Naive thymus-derived CD8-positive, alpha-beta T cell (primary cell): ENCODE data around the gene ASB8. TPM values are rescaled to one million over a fixed set of nuclear protein-coding genes. Genes with fewer than 3 reads are reported as not detected.

Source experiments
- ATAC-seq, 2 donors: fragments of 150-1000 bp; cut with Tn5 transposase in 1 of 2; sonication (Bioruptor Pico), chemical (Tn5 transposase) in 1 of 2; 1 replicate in 1 of 2; 2 replicates in 1 of 2; pipeline ENCODE4 v1.10.0; 2021; ENCODE audit warnings: mild to moderate bottlenecking in 2 of 2, moderate library complexity in 2 of 2
- POLR2A ChIA-PET: fragments of 350-600 bp; sonication (Branson Sonifier 250); formaldehyde crosslinking; loops from one replicate; lab custom pipeline; 2021; ENCODE audit warnings: antibody characterized with exemption; lab: Charles Lee
- DNase-seq, 10 donors: peaks; one replicate each; pipeline versions ENCODE4 v3.0.0 to v3.0.0-alpha.2; 2020 to 2022
- H3K27ac Mint-ChIP-seq, 10 donors: one replicate each; pipeline ENCODE4 v1.8.0; 2020 to 2022; ENCODE audit warnings: mild to moderate bottlenecking in 10 of 10, mixed read lengths in 10 of 10, moderate library complexity in 4 of 10, inconsistent platforms in 1 of 10
- H3K27me3 Mint-ChIP-seq, 5 donors: one replicate each; pipeline ENCODE4 v1.8.0; 2021 to 2022; ENCODE audit warnings: mixed read lengths in 5 of 5
- H3K36me3 Mint-ChIP-seq, 3 donors: one replicate each; pipeline ENCODE4 v1.8.0; 2020 to 2022; ENCODE audit warnings: mixed read lengths in 3 of 3, mild to moderate bottlenecking in 2 of 3, inconsistent platforms in 1 of 3
- H3K4me1 Mint-ChIP-seq, 4 donors: one replicate each; pipeline ENCODE4 v1.8.0; 2021 to 2022; ENCODE audit warnings: mixed read lengths in 4 of 4
- H3K4me3 Mint-ChIP-seq, 10 donors: one replicate each; pipeline ENCODE4 v1.8.0; 2020 to 2022; ENCODE audit warnings: mild to moderate bottlenecking in 10 of 10, mixed read lengths in 10 of 10, moderate library complexity in 6 of 10, inconsistent platforms in 1 of 10
- H3K9me3 Mint-ChIP-seq, 9 donors: one replicate each; pipeline ENCODE4 v1.8.0; 2020 to 2022; ENCODE audit warnings: mixed read lengths in 9 of 9, mild to moderate bottlenecking in 3 of 9, inconsistent platforms in 1 of 9, moderate library complexity in 1 of 9
- polyA plus RNA-seq, 3 donors: library from polyadenylated mRNA; unstranded; fragments of 300-500 nt; fragmentation: Illumina TruSeq; gene quantifications; one replicate each; pipeline ENCODE4 v1.2.3, GENCODE V29; 2021
- total RNA-seq, 8 experiments: library from RNA in 2 of 8; stranded (reverse) in 2 of 8; gene quantifications; one replicate each; pipeline ENCODE4 v1.2.3 and lab custom pipeline; 2021 to 2026

ASB8 gene
- total and polyA plus RNA-seq, 5 experiments from 2014 or later = 61.2 to 81.0 (median 71.0) TPM

DNA sequence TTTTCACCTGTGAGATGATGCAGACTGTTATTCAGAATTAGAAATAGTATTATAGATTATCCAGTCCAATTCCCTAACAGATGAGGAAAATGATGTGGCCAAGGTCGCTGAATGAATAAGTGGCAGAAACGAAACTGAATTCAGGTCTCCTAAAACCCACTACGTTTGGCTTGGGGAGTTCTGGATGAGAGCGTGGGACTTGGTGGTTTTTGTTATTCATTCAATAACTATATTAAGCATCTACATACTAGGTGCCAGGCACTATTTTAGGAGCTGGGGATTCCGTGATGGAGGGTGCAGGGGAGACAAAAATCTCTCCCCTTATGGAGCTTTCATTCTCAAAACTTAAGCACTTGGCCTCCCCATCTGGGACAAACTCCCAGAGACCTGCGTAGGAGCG, 25.3 kb upstream of the ASB8 start:
- Mint-ChIP-seq H3K9me3 (no peaks in the 10 kb centered on the region), H3K4me1 (peaks cover 8 to 23% (median 19%) of the 10 kb centered on the region in 4 donors), H3K27ac (peak overlapping the region; percentile 72 to 98 (median 92)), H3K4me3 (peak overlapping the region; percentile 88 to 98 (median 96)), H3K36me3 (no peaks in the 10 kb centered on the region), H3K27me3 (peaks cover 16 to 59% (median 36%) of the 10 kb centered on the region in 5 donors)
- ATAC-seq (no peak), DNase-seq (peak in 1 of 10 donors; percentile 9)
- POLR2A ChIA-PET = interaction anchor here (0.8 to 2.5 kb wide), 6 partner anchors 13 to 406 kb away, joined by 3 to 35 read pairs (median 3); partner anchors contain the start of genes ASB8 and SENP1

DNA sequence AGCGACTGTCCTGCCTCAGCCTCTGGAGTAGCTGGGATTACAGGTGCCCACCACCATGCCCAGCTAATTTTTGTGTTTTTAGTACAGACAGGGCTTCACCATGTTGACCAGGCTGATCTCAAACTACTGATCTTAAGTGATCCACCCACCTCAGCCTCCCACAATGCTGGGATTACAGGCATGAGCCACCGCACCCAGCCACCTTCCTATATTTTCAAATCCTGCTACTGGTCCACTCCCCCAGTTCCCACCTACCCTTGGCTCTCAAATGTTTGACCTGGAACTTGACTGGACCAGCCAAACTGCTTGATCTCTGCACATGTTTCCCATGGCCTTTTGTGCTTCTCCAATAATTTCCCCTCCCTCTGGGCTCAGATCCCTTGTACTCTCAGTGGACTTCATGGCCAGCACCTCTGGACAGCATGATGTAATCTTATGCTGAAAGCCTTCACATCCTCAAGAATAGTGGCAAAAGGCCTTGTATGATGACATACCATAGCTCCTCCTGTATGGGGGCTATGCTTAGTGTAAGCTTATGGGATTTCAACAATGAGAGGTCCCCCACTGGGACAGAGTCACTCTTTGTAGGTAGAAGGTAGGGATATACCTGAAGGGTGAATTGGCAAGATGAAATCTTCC, 23.7 kb upstream of the ASB8 start:
- DNase-seq (no peak), ATAC-seq (no peak)
- POLR2A ChIA-PET = interaction anchor here (0.6 kb wide), 1 partner anchor 15 kb away, joined by 3 read pairs; no protein-coding TSS in a partner anchor
- H3K36me3 Mint-ChIP-seq = no peaks in the 10 kb centered on the region
- peaks cover 21 to 65% (median 37%) of the 10 kb centered on the region in 5 donors for H3K27me3 Mint-ChIP-seq
- H3K9me3 Mint-ChIP-seq = no peaks in the 10 kb centered on the region
- peak overlapping the region in 2 of 10 donors; percentile 24 to 31 for H3K27ac Mint-ChIP-seq
- no peak overlapping the region for H3K4me3 Mint-ChIP-seq
- peaks cover 8 to 25% (median 21%) of the 10 kb centered on the region in 4 donors for H3K4me1 Mint-ChIP-seq

- ATAC-seq (no peak), DNase-seq (no peak)
- Mint-ChIP-seq H3K27me3 (peaks cover 18 to 59% (median 32%) of the 10 kb centered on the region in 5 donors), H3K36me3 (no peaks in the 10 kb centered on the region), H3K27ac (no peak overlapping the region), H3K9me3 (no peaks in the 10 kb centered on the region), H3K4me1 (peaks cover 10 to 31% (median 24%) of the 10 kb centered on the region in 4 donors), H3K4me3 (no peak overlapping the region)
- POLR2A ChIA-PET = interaction anchor here (0.6 to 0.7 kb wide), 2 partner anchors 75 to 1939 kb away, joined by 3 to 4 read pairs; no protein-coding TSS in a partner anchor
Observed at GRCh38 chr12:48180424-48180823, 23.1 kb upstream of the ASB8 start.

DNA sequence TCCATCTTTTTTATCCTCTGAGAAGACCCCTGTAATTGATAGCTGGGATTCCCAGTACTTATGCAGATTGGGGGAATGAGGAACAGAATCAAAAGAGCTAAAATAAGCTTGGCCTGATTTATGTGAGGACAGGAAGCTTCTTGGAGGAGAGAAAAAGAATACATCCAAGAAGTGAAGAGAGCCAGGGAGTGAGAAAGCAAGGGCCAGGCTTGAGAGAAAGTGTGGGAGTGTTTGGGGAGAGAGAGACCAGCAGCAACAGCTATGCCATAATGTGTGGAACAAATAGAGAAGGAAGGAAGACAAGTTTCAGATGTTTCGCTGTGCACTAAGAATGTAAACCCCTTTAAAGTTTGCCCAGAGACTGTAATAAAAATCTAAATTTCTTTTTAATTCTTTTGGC, 22.2 kb upstream of the ASB8 start:
- no peak overlapping the region for H3K4me3 Mint-ChIP-seq
- H3K9me3 Mint-ChIP-seq = no peaks in the 10 kb centered on the region
- DNase-seq = no peak
- peaks cover 10 to 30% (median 19%) of the 10 kb centered on the region in 4 donors for H3K4me1 Mint-ChIP-seq
- no peak for ATAC-seq
- POLR2A ChIA-PET = no interaction called here
- H3K27me3 Mint-ChIP-seq = peaks cover 13 to 50% (median 24%) of the 10 kb centered on the region in 5 donors
- no peaks in the 10 kb centered on the region for H3K36me3 Mint-ChIP-seq
- H3K27ac Mint-ChIP-seq = no peak overlapping the region

DNA sequence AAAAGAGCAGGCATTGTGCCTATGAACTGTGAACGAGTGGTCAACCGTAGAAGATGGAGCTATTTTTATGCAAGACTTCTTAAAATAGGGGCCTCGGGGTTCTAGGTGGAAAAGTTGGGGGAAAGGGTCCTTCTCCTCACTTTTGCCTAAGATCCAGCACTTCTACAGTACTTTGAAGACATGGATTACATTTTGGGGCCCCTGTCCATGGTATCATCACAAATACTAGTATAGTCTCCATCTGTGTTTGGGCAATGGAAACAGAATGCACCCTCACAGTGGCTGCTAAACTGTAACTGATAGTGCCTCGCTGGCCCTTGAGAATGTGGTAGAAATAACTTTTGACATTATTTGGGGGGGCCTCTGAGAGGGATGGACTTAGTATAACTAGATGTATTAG, 20.7 kb upstream of the ASB8 start:
- peaks cover 7 to 20% (median 13%) of the 10 kb centered on the region in 4 donors for H3K4me1 Mint-ChIP-seq
- DNase-seq (no peak), ATAC-seq (no peak)
- H3K27ac Mint-ChIP-seq = no peak overlapping the region
- no peaks in the 10 kb centered on the region for H3K9me3 Mint-ChIP-seq
- peaks cover 14 to 43% (median 23%) of the 10 kb centered on the region in 5 donors for H3K27me3 Mint-ChIP-seq
- POLR2A ChIA-PET = no interaction called here
- H3K4me3 Mint-ChIP-seq = no peak overlapping the region
- H3K36me3 Mint-ChIP-seq = no peaks in the 10 kb centered on the region

DNA sequence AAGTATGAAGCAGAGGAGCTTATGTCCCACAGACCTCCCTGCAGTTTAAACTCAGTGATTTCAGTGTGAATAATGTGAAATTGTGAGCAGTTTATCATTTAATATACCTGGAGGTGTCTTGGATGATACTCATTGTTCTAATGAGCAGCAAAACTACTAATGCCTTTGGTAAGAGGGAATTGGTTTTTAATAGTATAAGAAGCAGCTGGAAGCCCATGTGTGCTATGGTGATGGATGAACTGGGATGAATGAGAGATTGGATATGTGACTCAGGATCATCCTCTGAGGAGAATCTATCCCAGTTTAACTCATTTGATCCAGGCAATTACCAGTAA, 19.1 kb upstream of the ASB8 start:
- Mint-ChIP-seq H3K36me3 (no peaks in the 10 kb centered on the region), H3K4me1 (peaks cover 2 to 11% (median 4%) of the 10 kb centered on the region in 4 donors), H3K4me3 (no peak overlapping the region), H3K27ac (no peak overlapping the region), H3K27me3 (peaks cover 13 to 43% (median 23%) of the 10 kb centered on the region in 5 donors), H3K9me3 (no peaks in the 10 kb centered on the region)
- DNase-seq (no peak), ATAC-seq (no peak)
- POLR2A ChIA-PET = no interaction called here

- Mint-ChIP-seq H3K4me3 (peak overlapping the region in 6 of 10 donors; percentile 24 to 62 (median 44)), H3K27me3 (peaks cover 10 to 37% (median 19%) of the 10 kb centered on the region in 5 donors), H3K4me1 (peaks cover 2 to 11% (median 4%) of the 10 kb centered on the region in 4 donors), H3K27ac (peak overlapping the region in 3 of 10 donors; percentile 13 to 64 (median 53)), H3K36me3 (no peaks in the 10 kb centered on the region), H3K9me3 (no peaks in the 10 kb centered on the region)
- no peak for DNase-seq
- POLR2A ChIA-PET = no interaction called here
- no peak for ATAC-seq
Observed at GRCh38 chr12:48175613-48176416, 18.5 kb upstream of the ASB8 start.

- H3K27me3 Mint-ChIP-seq = peaks cover 4 to 13% (median 9%) of the 10 kb centered on the region in 5 donors
- DNase-seq (no peak), ATAC-seq (no peak)
- H3K9me3 Mint-ChIP-seq = no peaks in the 10 kb centered on the region
- no peaks in the 10 kb centered on the region for H3K36me3 Mint-ChIP-seq
- H3K4me1 Mint-ChIP-seq = peaks cover 0 to 4% (median under 1%) of the 10 kb centered on the region in 4 donors
- no peak overlapping the region for H3K4me3 Mint-ChIP-seq
- no peak overlapping the region for H3K27ac Mint-ChIP-seq
- POLR2A ChIA-PET = no interaction called here
Observed at GRCh38 chr12:48169011-48169410, 11.7 kb upstream of the ASB8 start.

- ATAC-seq (peak; percentile 74 to 83), DNase-seq (peak; percentile 13 to 83 (median 60))
- H3K9me3 Mint-ChIP-seq = no peaks in the 10 kb centered on the region
- H3K27me3 Mint-ChIP-seq = peaks cover 4 to 13% (median 11%) of the 10 kb centered on the region in 5 donors
- H3K36me3 Mint-ChIP-seq = no peaks in the 10 kb centered on the region
- H3K27ac Mint-ChIP-seq = peak overlapping the region in 1 of 10 donors; percentile 1
- no peak overlapping the region for H3K4me3 Mint-ChIP-seq
- H3K4me1 Mint-ChIP-seq = peaks cover 6 to 15% (median 11%) of the 10 kb centered on the region in 4 donors
- POLR2A ChIA-PET = interaction anchor here (0.5 to 0.7 kb wide), 2 partner anchors 81 to 197 kb away, joined by 3 to 4 read pairs; no protein-coding TSS in a partner anchor
Observed at GRCh38 chr12:48165089-48165981, 8.0 kb upstream of the ASB8 start.

- H3K27ac Mint-ChIP-seq = no peak overlapping the region
- POLR2A ChIA-PET = interaction anchor here (0.5 to 0.8 kb wide), 3 partner anchors 14 to 196 kb away, joined by 3 read pairs; no protein-coding TSS in a partner anchor
- peaks cover 6 to 15% (median 13%) of the 10 kb centered on the region in 4 donors for H3K4me1 Mint-ChIP-seq
- ATAC-seq (no peak), DNase-seq (no peak)
- no peak overlapping the region for H3K4me3 Mint-ChIP-seq
- no peaks in the 10 kb centered on the region for H3K9me3 Mint-ChIP-seq
- peaks cover 4 to 13% (median 11%) of the 10 kb centered on the region in 5 donors for H3K27me3 Mint-ChIP-seq
- no peaks in the 10 kb centered on the region for H3K36me3 Mint-ChIP-seq
Observed at GRCh38 chr12:48164451-48164850, 7.1 kb upstream of the ASB8 start.

- H3K27me3 Mint-ChIP-seq = peaks cover 4 to 13% (median 11%) of the 10 kb centered on the region in 5 donors
- POLR2A ChIA-PET = no interaction called here
- DNase-seq = no peak
- no peaks in the 10 kb centered on the region for H3K36me3 Mint-ChIP-seq
- peak overlapping the region in 1 of 10 donors; percentile 13 for H3K27ac Mint-ChIP-seq
- H3K9me3 Mint-ChIP-seq = no peaks in the 10 kb centered on the region
- peaks cover 8 to 25% (median 18%) of the 10 kb centered on the region in 4 donors for H3K4me1 Mint-ChIP-seq
- ATAC-seq = no peak
- H3K4me3 Mint-ChIP-seq = no peak overlapping the region
Observed at GRCh38 chr12:48163150-48163747, 5.9 kb upstream of the ASB8 start.
